Activated T-cell treated with anti-CD3 and anti-CD28 coated beads for 48 hours (primary cell): ENCODE results near the gene PADI4.

Experiments
- DNase-seq: peaks from one replicate; pipeline ENCODE4 v3.0.0-alpha.2; 2020; ENCODE audit warnings: low read depth

PADI4 gene

DNA sequence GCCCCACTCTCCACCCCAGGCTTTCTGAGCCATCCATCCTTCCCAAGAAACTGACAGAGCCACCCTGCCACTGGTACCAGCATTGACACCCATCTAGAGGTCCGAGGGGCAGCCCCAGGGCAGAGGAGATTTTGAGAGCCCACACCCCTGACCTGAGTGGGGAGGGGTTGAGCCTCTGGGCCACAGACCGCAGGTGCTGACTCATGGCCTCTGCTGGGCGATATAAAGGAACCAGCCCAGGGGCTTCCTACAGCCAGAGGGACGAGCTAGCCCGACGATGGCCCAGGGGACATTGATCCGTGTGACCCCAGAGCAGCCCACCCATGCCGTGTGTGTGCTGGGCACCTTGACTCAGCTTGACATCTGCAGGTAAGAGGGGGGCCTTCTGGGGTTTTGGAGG lies at the start of gene PADI4:
TSS of gene PADI4 (plus strand) at position 252 of the 400 bp plus-strand sequence. CDS start at position 278, 26 bp downstream.
- DNase-seq, result no peak

- DNase-seq, result no peak
Observed at GRCh38 chr1:17258758-17259130, 49.3 kb upstream of the PADI4 start.

- DNase-seq, result no peak
Observed at GRCh38 chr1:17259233-17259873, 48.6 kb upstream of the PADI4 start.

GRCh38 chr1:17260264-17260663 lies 47.7 kb upstream of the PADI4 start:
- DNase-seq, result no peak

DNA sequence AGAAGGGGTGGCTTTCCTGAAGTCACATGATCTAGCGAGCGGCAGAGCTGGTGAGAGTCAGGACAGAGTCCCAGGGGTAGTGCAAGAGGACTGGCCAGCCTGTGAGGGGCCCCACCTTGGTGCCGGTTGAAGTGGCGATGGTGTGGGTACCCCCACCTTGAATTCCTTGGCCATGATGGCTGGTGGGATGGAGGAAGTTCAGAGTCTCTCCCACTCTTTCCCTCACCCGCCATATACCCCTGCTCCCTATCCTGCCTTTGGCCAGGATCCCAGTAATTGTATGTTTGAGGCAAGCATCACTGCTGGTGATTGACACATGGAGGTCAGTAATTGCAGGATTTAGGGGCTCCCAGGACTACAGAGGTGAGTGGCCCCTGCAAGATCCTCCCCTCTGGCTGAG lies 47.3 kb upstream of the PADI4 start:
- DNase-seq, result no peak

- no peak for DNase-seq
Observed at GRCh38 chr1:17263936-17264335, 44.1 kb upstream of the PADI4 start.

DNA sequence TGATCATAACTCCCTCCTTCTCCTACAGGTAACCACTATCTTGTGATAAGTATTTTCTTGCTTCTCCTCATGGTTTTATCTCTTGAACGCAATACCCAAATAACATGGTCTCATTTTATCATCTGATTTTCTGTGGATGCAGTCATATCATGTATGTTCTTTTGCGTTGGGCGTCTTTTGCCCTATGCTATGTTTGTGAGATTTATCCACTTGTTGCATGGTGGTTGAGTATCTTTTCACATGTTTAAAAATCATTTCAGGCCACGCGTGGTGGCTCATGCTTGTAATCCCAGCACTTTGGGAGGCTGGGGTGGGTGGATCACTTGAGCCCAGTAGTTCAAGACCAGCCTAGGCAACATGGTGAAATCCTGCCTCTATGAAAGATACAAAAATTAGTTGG lies 43.5 kb upstream of the PADI4 start:
- no peak for DNase-seq

DNA sequence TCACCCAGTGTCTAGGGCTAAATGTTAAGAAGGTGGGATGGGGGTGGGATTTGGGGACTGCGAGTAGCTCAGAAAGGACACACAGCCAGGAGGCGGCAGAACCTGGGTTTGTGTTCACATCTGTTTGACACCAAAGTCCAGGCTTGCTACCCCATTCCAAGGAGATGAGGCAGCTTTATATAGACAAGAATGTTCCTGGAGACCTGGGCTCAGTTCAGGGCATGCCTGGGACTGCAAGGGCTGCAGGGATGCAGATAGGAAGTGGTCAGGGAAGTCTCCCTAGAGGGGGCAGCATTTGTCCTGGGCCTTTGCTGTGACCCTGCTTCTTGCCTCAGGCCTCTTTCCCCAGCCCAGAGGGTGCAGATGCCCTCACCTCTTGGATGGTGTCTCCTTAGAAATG lies 42.8 kb upstream of the PADI4 start:
- DNase-seq, result no peak

DNA sequence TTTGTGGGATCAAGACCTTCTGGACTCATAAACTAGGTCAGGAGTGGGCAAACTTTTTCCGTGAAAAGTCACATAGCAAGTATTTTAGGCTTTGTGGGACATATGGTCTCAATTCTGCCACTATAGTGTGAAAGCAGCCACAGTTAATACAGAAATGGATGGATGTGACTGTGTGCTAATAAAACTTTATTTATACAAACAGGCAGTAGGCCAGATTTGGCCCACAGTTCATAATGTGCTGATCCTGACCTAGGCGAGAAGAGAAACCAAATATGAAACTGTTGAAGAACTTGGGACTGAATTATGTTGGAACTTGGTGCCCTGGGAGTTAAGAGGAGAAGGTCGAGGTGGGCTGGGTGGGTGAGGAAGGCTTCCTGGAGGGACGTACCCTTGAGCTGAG lies 42.0 kb upstream of the PADI4 start:
- no peak for DNase-seq

DNA sequence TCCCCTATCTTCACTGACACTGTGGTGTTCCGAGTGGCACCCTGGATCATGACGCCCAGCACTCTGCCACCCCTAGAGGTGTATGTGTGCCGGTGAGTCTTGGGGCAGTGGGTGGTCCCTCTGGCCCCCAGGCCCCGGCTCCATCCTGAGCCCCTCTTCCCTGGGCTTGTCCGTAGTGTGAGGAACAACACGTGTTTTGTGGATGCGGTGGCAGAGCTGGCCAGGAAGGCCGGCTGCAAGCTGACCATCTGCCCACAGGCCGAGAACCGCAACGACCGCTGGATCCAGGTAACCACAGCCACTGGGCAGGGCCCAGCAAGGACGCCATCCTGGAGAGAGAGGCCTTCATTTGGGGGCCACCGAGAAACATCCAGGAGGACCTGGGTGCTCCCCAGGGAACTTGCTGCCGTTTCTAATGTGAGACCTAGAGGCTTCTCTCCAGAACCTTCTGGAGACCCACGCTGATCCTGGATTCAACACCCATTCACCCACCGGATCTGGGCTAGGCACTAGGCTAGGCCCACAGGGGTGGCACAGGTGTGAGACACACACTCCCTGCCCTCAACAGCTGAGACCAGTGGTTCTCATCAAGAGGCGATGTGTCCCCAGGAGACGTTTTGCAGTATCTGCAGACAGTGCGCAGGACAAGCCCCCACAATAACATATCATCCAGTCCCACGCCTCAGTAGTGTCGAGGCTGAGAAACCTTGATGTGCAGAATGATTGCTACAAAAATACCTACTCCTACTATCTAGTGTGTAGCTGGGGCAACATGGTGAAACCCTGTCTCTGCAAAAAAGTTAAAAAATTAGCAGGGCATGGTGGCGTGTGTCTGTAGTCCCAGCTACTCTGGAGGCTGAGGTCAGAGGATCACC lies 36.9 kb upstream of the PADI4 start:
- no peak for DNase-seq

GRCh38 chr1:17272066-17272465 lies 35.9 kb upstream of the PADI4 start:
- DNase-seq, result no peak

- no peak for DNase-seq
Observed at GRCh38 chr1:17272646-17273045, 35.4 kb upstream of the PADI4 start.

DNA sequence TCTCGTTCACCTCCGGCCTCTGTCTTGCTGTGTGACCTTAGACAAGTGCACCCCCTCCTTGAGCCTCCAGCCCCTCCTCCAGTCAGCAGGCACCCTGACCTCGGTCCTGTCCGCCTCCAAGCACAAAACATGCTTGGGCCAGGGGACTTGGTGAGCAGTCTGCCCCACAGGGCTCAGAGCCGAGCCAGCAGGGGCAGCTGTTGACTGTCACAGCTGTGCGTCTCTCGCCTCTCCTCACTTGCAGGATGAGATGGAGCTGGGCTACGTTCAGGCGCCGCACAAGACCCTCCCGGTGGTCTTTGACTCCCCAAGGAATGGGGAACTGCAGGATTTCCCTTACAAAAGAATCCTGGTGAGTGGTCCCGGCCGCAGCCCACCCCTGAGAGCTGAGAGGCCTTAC lies 34.9 kb upstream of the PADI4 start:
- DNase-seq, result no peak

GRCh38 chr1:17274186-17275170 lies 33.5 kb upstream of the PADI4 start:
- DNase-seq, result peak; percentile 34

DNA sequence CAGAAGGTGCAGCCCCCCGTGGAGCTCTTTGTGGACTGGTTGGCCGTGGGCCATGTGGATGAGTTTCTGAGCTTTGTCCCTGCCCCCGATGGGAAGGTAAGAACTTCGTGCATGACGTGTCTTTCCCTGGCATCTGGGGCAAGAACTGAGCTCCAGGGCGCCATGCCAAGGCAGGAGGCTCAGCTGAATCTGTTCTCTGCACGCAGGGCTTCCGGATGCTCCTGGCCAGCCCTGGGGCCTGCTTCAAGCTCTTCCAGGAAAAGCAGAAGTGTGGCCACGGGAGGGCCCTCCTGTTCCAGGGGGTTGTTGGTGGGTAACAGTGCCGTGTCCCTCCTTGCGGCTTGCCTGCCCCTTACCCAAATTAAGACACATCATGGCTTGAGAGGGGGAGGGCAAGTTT lies 31.4 kb upstream of the PADI4 start:
- DNase-seq, result no peak

DNA sequence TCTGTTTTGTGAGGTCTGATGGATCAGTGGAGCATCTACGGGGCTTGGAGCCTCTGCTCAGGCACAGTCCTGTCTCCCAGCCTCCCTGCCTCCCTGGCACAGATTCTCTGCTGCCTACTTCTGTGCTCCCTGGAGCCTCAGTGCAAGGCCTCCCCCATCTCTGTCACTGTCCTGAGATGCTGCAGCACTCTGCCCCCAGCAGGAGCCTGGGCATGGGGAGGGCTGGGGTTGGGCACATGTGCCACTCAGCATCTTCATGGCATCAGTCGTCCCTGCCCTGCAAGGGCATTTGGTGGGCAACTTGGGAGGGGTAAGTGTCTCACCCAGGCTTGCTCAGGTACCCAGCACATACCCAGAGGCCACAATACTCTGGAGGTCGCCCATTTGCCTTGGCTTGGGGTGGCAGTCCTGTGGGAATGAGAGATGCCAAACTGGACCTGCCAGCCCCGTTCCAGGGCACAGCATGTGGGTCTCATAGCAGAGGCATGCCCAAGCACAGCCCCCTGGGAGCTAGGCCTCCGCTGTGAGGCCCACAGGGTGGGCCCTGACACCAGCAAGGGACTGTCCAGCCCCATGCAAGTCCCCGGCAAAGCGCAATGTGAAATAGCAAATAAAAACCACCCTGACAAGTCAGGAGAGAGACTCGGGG lies 30.4 kb upstream of the PADI4 start:
- no peak for DNase-seq

DNA sequence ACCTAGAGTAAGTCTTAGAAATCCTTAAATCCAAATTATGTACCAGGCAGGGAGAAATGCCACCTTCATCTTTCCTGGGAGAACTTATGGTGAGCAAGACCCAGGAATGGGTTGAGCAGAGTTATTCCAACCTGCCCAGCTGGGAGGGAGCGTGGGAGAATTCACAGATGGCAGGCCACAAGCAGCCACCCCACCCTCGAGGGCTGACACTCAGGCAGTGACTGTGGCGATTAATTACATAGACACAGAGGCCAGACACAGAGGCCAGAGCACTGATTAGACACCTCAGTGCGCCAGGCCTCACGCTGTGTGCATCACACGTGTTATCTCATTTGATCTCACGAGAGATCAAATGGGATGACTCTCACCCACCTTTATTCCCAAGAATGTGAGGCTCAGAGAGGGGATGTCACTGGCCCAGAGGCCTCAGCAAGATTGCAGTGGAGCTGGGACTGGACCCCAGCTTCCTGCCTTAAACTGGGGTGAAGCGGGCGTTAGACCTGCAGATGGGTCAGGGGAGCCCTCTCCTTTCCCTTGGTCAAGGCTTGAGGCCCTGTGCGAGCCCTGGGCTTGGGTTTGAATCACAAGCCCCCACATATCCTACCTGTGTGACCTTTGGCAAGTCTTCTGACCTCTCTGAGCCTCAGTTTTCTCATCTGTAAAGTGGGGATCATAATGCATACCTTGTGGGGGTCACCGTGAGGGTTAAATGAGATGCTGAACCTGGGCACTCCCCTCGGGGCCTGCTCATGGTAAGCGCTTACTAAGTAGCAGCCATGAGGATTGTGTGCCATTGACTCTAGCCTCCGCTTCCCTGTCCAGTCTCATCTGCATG lies 28.8 kb upstream of the PADI4 start:
- no peak for DNase-seq

GRCh38 chr1:17280436-17280835 lies 27.6 kb upstream of the PADI4 start:
- no peak for DNase-seq

DNA sequence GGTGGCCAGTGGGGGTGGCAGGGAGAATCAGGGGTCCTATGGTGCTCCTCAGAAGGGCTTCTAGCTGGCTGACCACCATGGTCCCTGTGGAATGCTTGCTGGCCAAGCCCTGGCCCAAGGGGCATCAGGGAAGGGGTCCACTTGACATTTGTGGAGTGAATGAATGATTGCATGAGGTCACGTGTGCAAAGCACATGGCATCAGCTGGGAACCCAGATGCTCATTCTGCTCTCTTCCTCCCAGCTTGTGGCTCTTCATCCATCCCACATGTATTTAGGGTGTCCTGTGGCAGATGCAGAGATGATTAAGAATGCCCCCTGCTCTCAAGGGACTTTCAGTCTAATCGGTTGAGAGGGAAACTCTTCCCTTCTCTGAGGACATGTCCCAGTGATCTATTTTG lies 27.1 kb upstream of the PADI4 start:
- no peak for DNase-seq

DNA sequence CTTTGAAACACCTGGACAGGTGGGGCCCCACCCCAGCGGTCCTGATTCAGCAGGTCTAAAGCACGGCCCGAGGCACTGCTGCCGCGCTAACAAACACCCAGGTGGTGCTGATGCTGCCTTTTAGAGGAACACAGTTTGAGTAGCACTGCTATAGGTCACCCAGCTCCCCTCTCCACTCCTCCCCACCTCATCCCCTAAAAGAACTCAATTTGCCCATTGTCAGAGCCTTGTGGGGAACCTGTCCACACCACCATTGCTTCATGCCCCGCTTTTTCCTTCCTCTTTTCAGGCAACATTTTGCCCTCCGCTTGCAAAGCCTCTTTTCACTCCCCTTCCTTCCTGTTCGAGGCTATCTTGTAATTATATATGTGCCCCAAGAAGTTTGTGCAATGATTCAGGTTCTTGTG lies 26.2 kb upstream of the PADI4 start:
- no peak for DNase-seq

DNA sequence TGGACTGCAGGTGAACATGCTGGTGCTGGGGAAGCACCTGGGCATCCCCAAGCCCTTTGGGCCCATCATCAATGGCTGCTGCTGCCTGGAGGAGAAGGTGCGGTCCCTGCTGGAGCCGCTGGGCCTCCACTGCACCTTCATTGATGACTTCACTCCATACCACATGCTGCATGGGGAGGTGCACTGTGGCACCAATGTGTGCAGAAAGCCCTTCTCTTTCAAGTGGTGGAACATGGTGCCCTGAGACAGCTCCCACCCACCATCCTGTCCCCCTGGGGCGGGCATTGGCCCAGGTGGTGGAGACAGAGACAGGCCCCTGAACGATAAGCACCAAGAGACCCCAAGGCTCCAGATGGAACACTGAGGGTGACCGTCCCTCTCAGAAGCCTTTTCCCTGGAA lies 25.2 kb upstream of the PADI4 start:
- no peak for DNase-seq
